ENCODE results near the gene ZNF446. TPM values are rescaled to one million over a fixed set of nuclear protein-coding genes. Genes with fewer than 3 reads are reported as not detected.
"Not testable (repeated sequence)": the region's sequence is repeated elsewhere in the genome, so short reads cannot be mapped to it uniquely, and the experiment has no call there.

Gene ZNF446
- total RNA-seq, 1 donor from 2014 or later = 2.4 TPM

GRCh38 chr19:58479303-58479702 is 3.2 kb downstream of the ZNF446 start:
- DNase-seq (ENCODE audit: low read depth) (peak; percentile 4), FAIRE-seq (no peak)
- H3K4me3 ChIP-seq (ENCODE audit: low read depth, low read length) = no peak overlapping the region
- no peak for TF ChIP-seq CTCF (IDR thresholded peaks at IDR 0.05; ENCODE audit: insufficient read depth, low read length, severe bottlenecking)
- no peaks in the 10 kb centered on the region for H3K27me3 ChIP-seq (ENCODE audit: control insufficient read depth, insufficient read depth, low read length)
- H3K36me3 ChIP-seq (ENCODE audit: control insufficient read depth, insufficient read depth, low read length) = peaks cover 1% of the 10 kb centered on the region

- DNase-seq (ENCODE audit: low read depth) = no peak
- no peak overlapping the region for H3K4me3 ChIP-seq (ENCODE audit: low read depth, low read length)
- H3K27me3 ChIP-seq (ENCODE audit: control insufficient read depth, insufficient read depth, low read length) = no peaks in the 10 kb centered on the region
- FAIRE-seq = no peak
- no peak for TF ChIP-seq CTCF (IDR thresholded peaks at IDR 0.05; ENCODE audit: insufficient read depth, low read length, severe bottlenecking)
- peaks cover 1% of the 10 kb centered on the region for H3K36me3 ChIP-seq (ENCODE audit: control insufficient read depth, insufficient read depth, low read length)
These were observed 3.8 kb downstream of the ZNF446 start for GRCh38 chr19:58479736-58480480.

GRCh38 chr19:58480481-58480830 is 4.3 kb downstream of the ZNF446 start:
- H3K27me3 ChIP-seq (ENCODE audit: control insufficient read depth, insufficient read depth, low read length) = no peaks in the 10 kb centered on the region
- no peak for DNase-seq (ENCODE audit: low read depth)
- no peak for TF ChIP-seq CTCF (IDR thresholded peaks at IDR 0.05; ENCODE audit: insufficient read depth, low read length, severe bottlenecking)
- H3K4me3 ChIP-seq (ENCODE audit: low read depth, low read length) = no peak overlapping the region
- no peak for FAIRE-seq
- H3K36me3 ChIP-seq (ENCODE audit: control insufficient read depth, insufficient read depth, low read length) = peaks cover 1% of the 10 kb centered on the region

GRCh38 chr19:58480831-58481230 is 4.7 kb downstream of the ZNF446 start:
- TF ChIP-seq CTCF (IDR thresholded peaks at IDR 0.05; ENCODE audit: insufficient read depth, low read length, severe bottlenecking) = no peak
- DNase-seq (ENCODE audit: low read depth) (no peak), FAIRE-seq (no peak)
- Histone ChIP-seq H3K4me3 (ENCODE audit: low read depth, low read length) (no peak overlapping the region), H3K36me3 (ENCODE audit: control insufficient read depth, insufficient read depth, low read length) (peaks cover 1% of the 10 kb centered on the region), H3K27me3 (ENCODE audit: control insufficient read depth, insufficient read depth, low read length) (no peaks in the 10 kb centered on the region)

- Histone ChIP-seq H3K36me3 (ENCODE audit: control insufficient read depth, insufficient read depth, low read length) (peaks cover 1% of the 10 kb centered on the region), H3K4me3 (ENCODE audit: low read depth, low read length) (no peak overlapping the region), H3K27me3 (ENCODE audit: control insufficient read depth, insufficient read depth, low read length) (no peaks in the 10 kb centered on the region)
- no peak for TF ChIP-seq CTCF (IDR thresholded peaks at IDR 0.05; ENCODE audit: insufficient read depth, low read length, severe bottlenecking)
- FAIRE-seq = no peak
- no peak for DNase-seq (ENCODE audit: low read depth)
These were observed 6.2 kb downstream of the ZNF446 start for GRCh38 chr19:58482372-58482771.

GRCh38 chr19:58483776-58484175 is 7.6 kb downstream of the ZNF446 start:
- FAIRE-seq (no peak), DNase-seq (ENCODE audit: low read depth) (no peak)
- Histone ChIP-seq H3K27me3 (ENCODE audit: control insufficient read depth, insufficient read depth, low read length) (no peaks in the 10 kb centered on the region), H3K36me3 (ENCODE audit: control insufficient read depth, insufficient read depth, low read length) (no peaks in the 10 kb centered on the region), H3K4me3 (ENCODE audit: low read depth, low read length) (no peak overlapping the region)
- no peak for TF ChIP-seq CTCF (IDR thresholded peaks at IDR 0.05; ENCODE audit: insufficient read depth, low read length, severe bottlenecking)

GRCh38 chr19:58484349-58484748 is 8.2 kb downstream of the ZNF446 start:
- H3K36me3 ChIP-seq (ENCODE audit: control insufficient read depth, insufficient read depth, low read length); H3K27me3 ChIP-seq (ENCODE audit: control insufficient read depth, insufficient read depth, low read length); FAIRE-seq; H3K4me3 ChIP-seq (ENCODE audit: low read depth, low read length); DNase-seq (ENCODE audit: low read depth): not testable (repeated sequence)
